DMS153 (cell line): ENCODE results near the gene CDH4.

ENCODE experiments used
- DNase-seq: peaks from one replicate; lab custom pipeline; 2025; lab: John Stamatoyannopoulos, UW

CDH4 gene

GRCh38 chr20:61821735-61822134, 569.7 kb downstream of the CDH4 start:
- no peak for DNase-seq

DNA sequence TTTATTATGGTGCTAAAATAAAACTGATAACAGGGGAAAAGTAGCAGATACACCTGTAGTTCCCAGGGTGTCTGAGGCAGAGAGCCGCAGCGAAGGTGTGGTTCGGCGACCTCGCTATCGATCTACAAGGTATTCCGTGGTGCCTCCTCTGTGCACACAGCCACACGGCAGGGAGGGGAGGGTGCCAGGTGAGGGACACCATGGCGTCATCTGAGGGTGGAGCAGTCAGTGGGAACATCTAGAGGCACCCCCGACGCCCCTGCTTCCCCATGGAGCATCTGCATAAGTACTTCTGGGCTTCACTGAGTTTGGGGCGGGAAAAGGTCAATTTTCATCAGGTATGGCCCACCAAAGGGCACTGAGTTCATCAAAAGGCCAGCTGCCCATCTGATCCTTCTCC, 570.3 kb downstream of the CDH4 start:
- no peak for DNase-seq

DNA sequence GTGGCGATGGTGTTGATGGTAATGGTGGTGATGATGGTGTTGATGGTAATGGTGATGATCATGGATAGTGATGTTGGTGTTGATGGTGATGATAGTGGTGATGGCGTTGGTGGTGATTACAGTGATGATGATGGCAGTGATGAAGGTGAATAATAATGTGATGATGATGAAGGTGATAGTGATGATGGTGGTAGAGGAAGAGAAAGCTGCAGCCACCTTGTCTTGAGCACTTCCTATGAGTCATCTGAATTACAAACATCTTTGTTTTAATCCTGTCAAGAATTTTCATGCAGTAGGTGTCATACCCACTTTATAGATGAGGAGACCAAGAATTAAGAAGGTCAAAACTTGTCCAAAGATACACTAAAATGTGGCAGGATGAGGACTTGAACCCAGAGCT, 571.2 kb downstream of the CDH4 start:
- DNase-seq: no peak

GRCh38 chr20:61828891-61829290, 576.8 kb downstream of the CDH4 start:
- no peak for DNase-seq

- no peak for DNase-seq
Measured at GRCh38 chr20:61829526-61829925, 577.5 kb downstream of the CDH4 start.

- no peak for DNase-seq
Measured at GRCh38 chr20:61830241-61830930, 578.3 kb downstream of the CDH4 start.

GRCh38 chr20:61830991-61831390, 578.9 kb downstream of the CDH4 start:
- DNase-seq: no peak

DNA sequence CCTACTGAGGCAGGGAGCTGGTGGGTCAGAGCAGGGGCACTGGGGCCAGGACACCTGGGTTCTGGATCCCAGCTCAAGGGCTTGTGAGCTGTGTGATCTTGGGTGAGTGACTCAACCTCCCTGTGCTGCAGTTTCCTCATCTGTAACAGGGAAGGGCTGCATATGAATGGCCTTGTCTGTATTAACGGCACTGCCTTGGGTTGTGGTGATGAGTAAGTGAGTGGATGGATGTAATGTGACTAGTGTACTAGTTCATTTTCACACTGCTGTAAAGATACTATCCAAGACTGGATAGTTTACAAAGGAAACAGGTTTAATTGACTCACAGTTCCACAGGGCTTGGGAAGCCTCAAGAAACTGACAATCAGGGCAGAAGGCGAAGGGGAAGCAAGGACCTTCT, 580.1 kb downstream of the CDH4 start:
- no peak for DNase-seq

DNA sequence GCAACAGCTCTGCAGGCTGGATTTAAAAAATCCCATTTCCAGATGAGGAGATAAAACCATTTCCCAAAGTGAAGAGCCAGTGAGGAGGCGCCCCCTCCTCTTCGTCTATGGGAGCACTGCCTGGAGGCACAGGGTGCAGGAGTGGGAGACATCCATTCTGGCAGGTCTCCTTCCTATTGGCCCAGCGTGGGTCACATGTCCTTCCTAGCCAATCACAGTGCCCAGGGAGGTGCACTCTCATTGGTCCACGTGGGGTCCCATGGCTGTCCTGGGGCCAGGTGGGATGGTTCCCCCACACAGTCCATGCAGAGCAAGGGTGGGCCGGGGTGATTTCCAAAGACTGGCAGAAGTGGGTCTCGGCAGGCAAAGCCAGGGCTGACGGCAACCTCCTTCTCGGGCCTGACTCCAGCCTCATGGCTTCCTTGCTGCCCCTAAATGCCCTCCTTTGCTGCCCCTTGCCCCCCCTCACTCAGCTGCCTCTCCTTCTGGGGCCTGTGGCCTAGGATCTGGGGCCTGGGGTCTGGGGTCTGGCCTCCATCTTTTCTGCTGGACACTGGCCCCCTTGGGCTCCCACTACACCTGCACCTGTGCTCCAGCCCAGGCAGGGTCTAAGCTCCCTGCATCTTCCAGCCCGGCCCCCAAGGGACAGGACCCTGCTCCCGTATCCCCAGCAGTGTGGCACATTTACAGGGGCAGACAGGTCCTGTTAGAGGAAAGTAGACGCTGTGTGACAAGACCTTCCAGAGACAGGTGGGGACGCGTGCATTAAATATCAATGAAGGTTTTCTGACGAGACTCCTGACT, 581.9 kb downstream of the CDH4 start:
- no peak for DNase-seq

- DNase-seq: no peak
Measured at GRCh38 chr20:61835301-61835700, 583.2 kb downstream of the CDH4 start.

DNA sequence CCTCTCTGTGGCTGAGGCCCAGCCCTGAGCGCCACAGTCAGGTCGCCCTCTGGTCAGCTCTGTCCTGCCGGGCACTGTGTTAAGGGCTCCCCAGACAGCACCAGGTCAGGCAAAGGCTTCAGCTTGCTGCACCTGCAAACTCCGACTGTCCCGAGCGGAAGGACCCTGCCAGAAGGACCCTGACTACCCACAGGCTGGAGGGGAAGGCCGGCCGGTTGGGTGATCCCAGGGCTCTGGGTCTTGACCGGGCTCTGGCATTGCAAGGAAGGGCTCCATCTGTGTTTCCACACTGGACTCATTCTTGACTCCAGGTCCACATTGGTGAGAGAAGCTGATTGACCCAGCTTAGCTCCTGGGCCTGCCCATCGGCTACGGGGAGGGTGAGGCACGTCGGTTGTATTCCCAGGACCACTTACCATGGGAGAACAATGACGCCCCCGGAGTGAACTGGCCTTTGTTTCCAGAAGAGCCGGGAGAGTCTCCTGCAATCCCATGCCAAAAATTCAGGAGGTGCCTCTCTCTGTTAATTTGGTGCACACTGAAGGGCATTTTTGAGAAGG, 583.8 kb downstream of the CDH4 start:
- no peak for DNase-seq

- no peak for DNase-seq
Measured at GRCh38 chr20:61837200-61837599, 585.1 kb downstream of the CDH4 start.

- no peak for DNase-seq
Measured at GRCh38 chr20:61839223-61839911, 587.3 kb downstream of the CDH4 start.

DNA sequence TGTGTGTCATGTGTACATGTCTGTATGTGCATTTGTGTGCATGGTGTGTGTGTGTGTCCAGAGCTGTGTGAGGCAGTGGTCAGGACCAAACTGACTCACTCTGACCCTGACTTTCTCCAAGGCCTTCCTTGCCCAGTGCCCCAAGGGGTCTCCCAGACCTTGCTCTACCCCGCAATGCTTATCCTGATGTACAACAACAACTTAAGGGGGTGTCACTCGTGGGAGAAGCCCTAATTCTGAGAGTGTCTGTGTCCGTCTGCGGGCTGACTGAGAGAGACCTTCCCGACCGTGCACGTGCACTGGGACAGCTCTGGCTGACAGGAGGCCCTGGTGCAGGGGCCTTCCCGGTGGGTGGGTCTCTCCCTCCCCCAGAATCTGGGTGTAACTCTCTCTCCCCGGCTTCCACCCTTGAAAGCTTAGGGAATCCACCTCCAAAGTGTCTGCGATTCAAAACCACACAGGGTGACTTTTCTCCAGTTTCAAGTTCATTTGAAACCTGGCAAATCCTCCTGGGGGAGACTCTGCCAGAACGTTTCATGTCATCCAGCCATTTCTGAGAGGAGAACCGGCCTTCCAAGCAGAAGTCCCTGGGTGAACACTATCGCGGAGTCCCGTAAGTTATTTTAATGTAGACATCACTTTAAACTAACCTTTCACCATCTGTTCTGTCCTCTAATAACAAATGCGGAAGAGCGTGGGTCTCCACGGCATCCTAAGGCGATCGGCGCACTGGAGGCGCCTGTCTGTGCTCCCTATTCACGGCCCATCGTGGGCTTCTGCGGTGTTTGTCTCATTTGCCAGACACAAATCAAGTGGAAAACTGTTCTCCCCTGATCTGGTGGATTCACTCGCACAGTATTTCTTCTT, 588.1 kb downstream of the CDH4 start:
- DNase-seq: no peak

DNA sequence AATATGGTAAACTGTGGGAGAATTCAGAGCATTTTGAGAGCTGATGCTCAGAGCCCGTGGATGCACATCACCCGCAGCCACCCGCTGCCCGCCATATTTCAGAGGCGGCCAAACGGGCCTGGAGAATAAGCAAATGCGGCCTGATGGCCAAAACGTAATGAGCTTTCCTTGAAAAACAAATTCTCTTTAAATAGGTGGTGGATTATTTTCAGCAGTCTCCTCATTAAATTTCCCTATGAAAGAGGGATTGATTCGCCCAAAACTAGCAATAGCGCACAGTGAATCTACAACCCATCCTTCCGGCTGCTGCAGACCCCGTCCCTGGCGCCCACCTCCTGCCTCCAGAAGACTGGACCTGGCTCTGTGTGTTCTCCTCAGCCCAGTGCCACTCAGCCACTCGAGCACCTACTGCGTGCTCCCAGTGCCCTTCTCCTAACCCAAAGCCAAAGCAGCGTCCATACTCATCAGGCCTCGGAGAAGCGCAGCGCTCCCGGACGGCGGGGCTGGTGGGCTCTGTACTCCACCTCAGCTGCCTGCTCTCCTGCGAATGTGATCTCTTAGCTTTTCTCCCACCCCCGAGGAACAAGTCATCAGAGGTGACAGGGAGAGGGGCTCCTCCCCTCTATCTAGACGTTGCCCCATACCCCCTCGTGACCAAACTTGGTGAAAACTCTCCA, 588.9 kb downstream of the CDH4 start:
- DNase-seq: no peak

DNA sequence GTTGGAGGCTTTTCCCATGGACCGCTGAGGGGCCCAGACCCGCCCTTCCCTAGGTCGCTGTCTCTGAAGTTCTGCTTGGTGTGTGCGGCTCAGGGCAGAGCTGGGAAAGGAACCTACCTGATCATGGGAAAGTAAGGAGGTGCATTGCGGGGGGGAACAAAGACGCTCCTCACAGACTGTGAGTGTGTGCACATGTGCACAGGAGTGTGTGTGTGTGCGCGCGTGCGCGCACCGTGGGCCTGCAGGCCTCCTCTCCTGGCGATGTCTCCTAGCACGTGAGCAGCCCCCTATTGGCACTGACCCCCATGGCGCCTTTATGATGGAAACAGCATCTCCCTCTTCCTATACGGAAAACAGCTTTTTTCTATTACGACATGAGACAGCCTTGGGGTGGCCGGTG, 589.5 kb downstream of the CDH4 start:
- no peak for DNase-seq

- no peak for DNase-seq
Measured at GRCh38 chr20:61841966-61842365, 589.9 kb downstream of the CDH4 start.

DNA sequence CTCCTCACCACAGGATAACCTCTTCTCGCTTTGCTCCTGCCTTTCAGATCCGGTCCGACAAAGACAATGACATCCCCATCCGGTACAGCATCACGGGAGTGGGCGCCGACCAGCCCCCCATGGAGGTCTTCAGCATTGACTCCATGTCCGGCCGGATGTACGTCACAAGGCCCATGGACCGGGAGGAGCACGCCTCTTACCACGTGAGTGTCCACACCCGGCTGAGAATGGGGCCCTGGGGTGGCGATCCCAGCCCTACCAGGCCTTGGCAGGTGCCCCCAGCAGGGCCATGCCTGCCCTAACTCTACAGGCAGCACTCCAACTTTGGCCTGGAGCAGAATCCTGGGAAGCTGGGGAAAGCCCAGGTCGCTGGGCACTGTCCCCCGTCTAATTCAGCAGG, 592.6 kb downstream of the CDH4 start:
- DNase-seq: no peak

DNA sequence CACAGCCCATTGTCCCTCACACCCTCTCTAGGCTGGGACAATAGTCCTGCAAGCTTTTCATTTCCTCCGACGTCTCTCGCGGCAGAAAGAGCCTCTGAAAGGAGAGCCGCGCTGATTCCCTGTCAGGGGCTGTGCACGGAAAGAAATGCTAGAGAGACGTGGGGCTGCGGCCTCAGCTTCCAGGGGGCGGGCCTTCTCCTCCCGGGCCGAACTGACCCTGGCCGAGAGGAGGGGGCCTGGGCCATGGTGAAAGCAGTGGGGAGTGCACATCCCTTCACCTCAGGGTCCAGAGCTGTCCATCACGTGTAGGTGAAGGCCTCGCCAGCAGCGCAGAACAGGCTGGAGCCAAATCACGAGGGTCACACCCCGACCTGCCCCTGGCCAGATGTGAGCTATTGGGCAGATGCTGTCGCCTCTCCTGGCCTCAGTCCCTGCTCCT, 593.2 kb downstream of the CDH4 start:
- no peak for DNase-seq

GRCh38 chr20:61846074-61846473, 594.0 kb downstream of the CDH4 start:
- DNase-seq: no peak

- no peak for DNase-seq
Measured at GRCh38 chr20:61846741-61847419, 594.8 kb downstream of the CDH4 start.
